Head of caudate nucleus (tissue), 42 donors: ENCODE data around the gene USP2.

Experiments
- DNase-seq, 42 donors: peaks; one replicate each; pipeline versions ENCODE4 v3.0.0 to v3.0.0-alpha.2; 2020 to 2021; ENCODE audit warnings: mixed read lengths in 7 of 42
- intact Hi-C: fragments of 100-400 bp; cut with DNase I; formaldehyde crosslinking; loops from one replicate; pipeline ENCODE4 v1.15.0; 2022

Gene USP2

DNA sequence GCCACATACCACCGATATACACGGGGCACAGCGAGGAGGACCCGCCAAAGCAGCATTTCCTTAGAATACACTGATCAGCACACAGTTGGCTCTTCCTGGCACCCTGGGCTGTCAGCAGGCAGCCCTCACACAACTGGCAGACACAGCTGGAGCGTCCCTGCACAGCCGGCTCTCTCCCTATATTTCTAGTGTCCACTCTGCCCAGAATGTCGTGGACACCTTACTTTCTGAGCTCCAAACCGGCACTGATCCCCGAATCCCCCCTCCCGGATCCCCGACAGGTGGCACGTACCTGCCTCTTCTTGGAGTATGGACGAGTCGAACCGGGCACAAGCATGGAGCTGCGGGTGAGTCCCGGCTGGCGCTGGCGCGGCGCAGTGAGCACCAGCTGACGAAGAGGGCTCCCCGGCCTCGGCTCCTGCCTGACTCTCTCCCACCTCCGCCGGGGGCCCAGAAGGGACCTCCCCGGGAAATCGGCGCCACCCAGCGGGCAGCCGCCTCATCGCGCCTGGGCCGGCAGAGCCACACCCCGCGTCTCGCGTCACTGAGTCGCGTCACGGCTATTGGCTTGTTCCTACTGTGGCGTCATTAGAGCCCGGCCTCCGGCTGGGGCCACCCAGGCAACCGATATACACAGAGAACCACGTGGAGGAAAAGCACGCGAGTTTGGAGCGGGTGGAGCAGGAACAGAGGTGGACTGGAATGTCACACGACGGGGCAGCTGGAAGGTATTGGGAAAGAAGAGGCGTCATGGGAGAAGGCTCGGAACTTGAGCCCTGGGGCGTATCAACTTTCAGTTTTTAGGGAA lies at the start of gene USP2:
USP2 (minus strand) TSS at position 510 of the 808 bp plus-strand sequence. CDS start 8,210 bp downstream, outside the sequence.
- intact Hi-C loops: loop anchor here (5.0 kb wide), 1 partner anchor 96 kb away; no protein-coding TSS in a partner anchor
- peak; percentile 98 to 100 (median 99) for DNase-seq

GRCh38 chr11:119427279-119427678 lies 45.8 kb upstream of the USP2 start:
- intact Hi-C loops: no loop called here
- no peak for DNase-seq

DNA sequence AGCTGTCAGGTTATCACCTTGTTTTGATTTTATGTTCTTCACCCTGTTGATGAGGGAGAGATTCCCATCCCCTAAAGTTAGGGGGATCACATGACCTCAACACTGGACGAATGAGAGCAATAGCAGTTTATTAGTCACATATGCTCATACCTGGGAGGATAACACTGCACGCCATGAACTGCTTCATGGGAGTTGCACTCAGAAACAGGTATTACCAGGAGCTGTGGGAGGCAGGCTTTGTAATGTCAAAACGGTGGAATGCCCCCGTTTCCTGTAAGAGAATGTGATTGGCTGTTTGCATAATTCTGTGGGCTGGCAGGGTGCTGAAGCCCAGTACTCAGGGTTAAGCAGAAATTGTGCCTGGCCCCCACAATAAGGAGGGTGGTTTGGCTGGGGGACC lies 44.7 kb upstream of the USP2 start:
- intact Hi-C loops: no loop called here
- peak in 15 of 42 donors; percentile 30 to 82 (median 60) for DNase-seq

GRCh38 chr11:119424775-119425174 lies 43.3 kb upstream of the USP2 start:
- DNase-seq: no peak
- intact Hi-C loops: no loop called here

- DNase-seq: peak in 9 of 42 donors; percentile 22 to 60 (median 32)
- intact Hi-C loops: no loop called here
These were observed 42.8 kb upstream of the USP2 start for GRCh38 chr11:119424276-119424675.

DNA sequence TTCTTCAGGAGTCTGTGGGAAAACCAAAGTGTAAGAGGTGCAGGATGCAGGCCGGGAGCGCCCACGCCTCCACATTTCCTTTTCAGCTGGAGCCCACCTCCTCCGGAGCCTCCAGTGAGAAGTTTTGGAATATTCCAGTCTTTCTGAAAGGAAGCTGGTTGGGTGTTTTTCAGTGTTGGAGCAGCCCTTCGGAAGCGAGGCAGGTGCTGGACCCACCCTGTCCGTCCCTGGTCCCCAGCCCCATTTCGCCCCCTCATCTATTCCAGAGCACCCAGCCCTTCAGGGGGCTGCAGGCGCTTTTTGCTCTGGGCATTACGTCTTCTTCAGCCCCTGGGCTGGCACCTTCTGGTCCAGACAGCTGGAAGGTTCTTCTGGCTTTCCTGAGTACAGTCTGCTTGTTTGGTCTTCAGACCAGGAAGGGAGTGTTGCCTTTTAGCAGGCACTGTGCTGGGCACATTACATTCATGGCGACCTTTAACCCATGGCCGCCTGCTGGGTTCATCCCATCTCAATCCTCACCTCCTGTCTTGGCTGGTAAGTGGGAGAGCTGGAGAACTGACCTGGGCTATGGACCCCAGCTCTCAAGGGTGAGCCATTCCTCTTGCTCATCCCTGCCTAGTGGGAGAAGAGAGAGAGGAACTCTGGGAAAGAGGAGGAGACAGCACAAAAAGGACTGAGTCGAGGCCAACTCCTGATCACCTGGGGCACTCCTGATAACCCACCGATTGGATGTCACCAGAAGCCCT lies 42.2 kb upstream of the USP2 start:
- intact Hi-C loops: no loop called here
- DNase-seq: peak in 4 of 42 donors; percentile 27 to 50 (median 40)

DNA sequence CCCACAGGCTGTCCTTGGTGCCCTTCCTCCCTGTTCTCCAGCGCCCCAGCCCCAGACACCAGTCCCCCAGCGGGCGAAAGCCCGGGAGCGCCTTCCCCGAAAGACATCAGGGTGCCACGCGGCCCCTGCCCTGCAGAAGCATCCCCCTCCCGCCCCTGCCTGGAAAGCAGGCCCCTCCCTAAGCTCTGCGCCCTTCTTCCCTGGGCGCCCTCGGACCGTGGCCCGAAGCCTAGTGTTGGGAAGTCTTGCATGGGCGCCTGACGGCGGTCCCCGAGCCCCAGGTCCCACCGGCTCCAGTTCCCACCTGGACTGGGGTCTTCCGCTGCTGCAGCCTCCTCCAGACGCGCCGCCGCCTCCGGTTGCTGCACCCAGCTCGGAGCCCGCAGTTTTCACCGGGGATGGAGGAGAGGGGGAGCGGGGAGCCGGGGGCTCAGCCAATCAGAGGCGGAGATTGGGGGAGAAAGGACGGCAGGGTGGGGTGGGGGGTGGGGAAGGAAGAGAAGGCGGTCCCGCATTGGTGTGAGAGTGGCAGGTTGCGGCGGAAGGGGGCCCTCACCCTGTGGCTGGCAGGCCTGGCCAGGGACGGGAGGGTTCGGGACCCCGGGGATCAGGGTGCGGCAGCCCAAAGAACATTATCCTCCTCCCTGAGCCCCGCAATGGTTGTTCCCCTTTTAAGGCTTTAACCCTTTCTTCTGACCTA lies 41.5 kb upstream of the USP2 start, which contains the start of gene THY1:
THY1 (minus strand) TSS at position 364 of the 700 bp plus-strand sequence. CDS start 2,267 bp downstream, outside the sequence.
- DNase-seq: peak; percentile 60 to 95 (median 86)

GRCh38 chr11:119421941-119422808 lies 40.7 kb upstream of the USP2 start:
- intact Hi-C loops: no loop called here
- peak; percentile 58 to 88 (median 75) for DNase-seq

More for the DNA sequence above, 41.5 kb upstream of the USP2 start, which contains the start of gene THY1:
- intact Hi-C loops: no loop called here

GRCh38 chr11:119421351-119421750 lies 39.9 kb upstream of the USP2 start:
- intact Hi-C loops: no loop called here
- no peak for DNase-seq

DNA sequence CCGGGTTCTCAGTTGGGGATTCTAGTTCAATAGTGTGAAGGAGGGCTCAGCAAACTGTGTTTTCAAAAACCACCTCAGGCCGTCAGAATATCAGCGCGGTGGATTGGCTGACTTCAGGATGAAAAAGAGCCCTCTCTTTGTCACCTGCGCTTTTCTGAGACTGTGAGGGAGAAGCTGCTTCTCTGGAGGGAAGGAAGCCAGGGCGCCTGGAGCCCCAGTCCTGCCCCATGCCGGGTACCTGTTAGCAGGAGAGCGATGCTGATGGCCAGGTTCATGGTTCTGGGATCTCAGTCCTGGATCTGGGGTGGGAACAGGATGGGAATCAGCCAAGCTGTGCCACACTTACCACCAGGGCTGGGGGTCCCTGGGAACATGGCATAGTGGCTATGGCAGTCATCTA lies 39.1 kb upstream of the USP2 start:
- intact Hi-C loops: no loop called here
- DNase-seq: peak in 9 of 42 donors; percentile 13 to 46 (median 23)

GRCh38 chr11:119419834-119420492 lies 38.5 kb upstream of the USP2 start:
- intact Hi-C loops: no loop called here
- peak in 5 of 42 donors; percentile 9 to 50 (median 29) for DNase-seq

DNA sequence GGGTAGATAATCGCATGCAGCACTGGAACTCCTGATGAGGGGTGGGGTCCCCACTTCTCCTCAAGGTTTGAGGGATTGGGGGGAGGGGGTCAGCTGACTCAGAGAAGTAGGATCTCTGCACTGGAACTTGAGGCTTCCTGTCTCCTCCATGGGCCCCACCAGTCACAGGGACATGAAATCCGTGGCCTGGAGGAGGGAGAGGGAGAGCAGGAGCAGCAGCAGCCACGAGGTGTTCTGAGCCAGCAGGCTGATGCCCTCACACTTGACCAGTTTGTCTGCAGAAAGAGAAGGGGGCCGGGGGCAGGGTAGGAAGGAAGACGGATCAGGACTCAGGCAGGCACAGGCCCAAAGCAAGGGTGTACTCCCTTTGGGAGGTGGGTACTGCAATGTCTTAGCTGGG lies 37.8 kb upstream of the USP2 start:
- peak in 3 of 42 donors; percentile 6 to 27 (median 25) for DNase-seq
- intact Hi-C loops: no loop called here

GRCh38 chr11:119418759-119419158 lies 37.3 kb upstream of the USP2 start:
- intact Hi-C loops: no loop called here
- peak in 1 of 42 donors; percentile 30 for DNase-seq

DNA sequence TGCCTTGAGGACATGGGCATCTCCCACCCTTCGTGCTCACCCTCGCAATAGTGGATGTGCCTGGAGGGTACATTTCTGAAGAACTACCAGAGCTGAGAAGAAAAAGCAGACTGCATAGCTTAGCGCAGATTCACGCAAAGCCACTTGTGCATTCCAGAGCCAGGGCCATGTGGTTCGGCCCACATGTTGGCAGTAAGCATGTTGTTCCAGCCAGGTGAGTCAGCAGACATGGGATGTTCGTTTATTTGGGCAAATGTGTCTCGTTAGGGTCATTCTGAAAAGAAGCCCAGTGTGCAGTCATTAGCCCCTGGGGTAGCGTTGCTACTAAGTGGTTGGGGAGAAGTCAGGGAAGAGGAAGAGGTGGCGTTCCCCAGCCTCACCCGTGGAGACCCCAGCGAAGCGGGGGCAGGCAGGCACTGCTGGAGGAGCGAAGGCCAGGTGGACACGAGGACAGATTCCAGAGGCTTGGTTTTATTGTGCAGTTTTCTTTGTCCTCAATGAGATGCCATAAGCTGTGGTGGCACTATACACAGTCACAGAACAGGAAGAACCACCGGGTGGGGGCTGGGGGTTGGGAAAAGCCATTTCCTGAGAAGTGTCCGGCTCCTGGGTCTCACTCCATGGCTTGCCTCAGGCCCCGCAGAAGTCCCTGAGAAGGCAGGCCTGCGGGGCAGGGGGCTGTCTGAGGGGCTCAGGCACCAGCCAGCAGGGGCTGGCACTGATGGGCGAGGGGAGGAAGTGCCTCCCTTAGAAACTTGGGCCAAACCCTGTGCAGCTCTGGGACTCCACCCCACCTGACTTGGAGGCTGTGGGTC lies 36.4 kb upstream of the USP2 start:
- intact Hi-C loops: no loop called here
- DNase-seq: peak in 14 of 42 donors; percentile 19 to 76 (median 54)

DNA sequence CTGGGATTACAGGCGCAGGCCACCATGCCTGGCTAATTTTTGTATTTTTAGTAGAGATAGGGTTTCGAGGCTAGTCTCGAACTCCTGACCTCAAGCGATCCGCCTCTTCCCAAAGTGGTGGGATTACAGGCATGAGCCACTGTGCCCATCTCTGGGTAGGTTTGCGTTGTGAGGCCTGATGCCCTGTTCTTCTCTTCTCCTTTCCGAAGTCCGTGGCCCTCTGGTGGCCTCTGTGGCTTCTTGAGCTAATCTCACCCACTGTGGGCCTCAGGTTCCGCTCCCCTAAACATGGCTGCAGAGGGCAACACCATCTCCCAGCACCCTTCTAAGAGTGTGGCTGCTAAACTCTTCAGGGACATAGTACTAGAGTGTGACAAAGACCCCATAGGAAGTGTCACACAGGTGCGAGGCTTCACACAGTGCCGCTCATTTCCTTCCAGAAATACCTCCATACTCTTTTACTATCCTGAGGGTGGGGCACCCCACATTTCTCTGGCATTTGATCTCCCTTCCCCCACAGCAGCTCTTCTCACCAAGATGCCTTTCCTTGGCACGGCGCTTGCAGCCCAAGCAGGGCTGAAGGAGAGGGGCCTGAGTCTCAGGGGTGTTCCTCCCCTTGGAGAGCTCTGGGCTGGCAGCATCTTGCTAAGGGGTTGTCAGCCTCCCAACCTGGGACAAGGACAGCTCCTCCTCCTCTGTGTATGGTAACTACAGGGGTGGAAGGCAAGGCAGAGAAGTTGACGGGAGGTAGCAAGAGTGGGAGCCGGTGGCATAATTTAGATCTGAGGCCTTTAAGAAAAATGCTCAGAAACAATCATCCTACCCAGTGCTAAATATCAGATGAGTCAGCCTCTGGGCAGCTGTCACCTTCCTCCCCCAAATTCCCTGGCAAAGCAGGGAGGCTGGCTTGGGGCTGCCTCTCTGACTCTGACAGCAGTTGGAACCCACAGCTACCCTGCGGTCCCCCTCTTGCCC lies 35.4 kb upstream of the USP2 start:
- intact Hi-C loops: no loop called here
- DNase-seq: peak in 31 of 42 donors; percentile 34 to 84 (median 53)

- no peak for DNase-seq
- intact Hi-C loops: no loop called here
These were observed 34.5 kb upstream of the USP2 start for GRCh38 chr11:119415966-119416365.
